Large intestine (tissue), 12 donors: ENCODE results near the gene HDDC3. TPM values are rescaled to one million over a fixed set of nuclear protein-coding genes. Genes with fewer than 3 reads are reported as not detected.
A peak's percentile ranks its signal among the peaks of the same experiment; 100 is the strongest.

ENCODE experiments used
- DNase-seq, 2 donors: peaks; one replicate each; pipeline versions ENCODE4 v3.0.0 to v3.0.0-alpha.2; 2013
- H3K27ac ChIP-seq: one replicate; pipeline ENCODE4 v1.5.1; 2013; ENCODE audit warnings: low read length
- H3K27me3 ChIP-seq: 2 replicates; pipeline ENCODE4 v1.6.1; 2013; ENCODE audit warnings: low read length; ENCODE audit not compliant: control insufficient read depth, insufficient read depth
- H3K36me3 ChIP-seq: 2 replicates; pipeline ENCODE4 v1.6.1; 2013; ENCODE audit warnings: low read length; ENCODE audit not compliant: control insufficient read depth, insufficient read depth
- H3K4me1 ChIP-seq: one replicate; pipeline ENCODE4 v1.6.1; 2013; ENCODE audit warnings: low read length; ENCODE audit not compliant: control insufficient read depth, insufficient read depth
- H3K4me3 ChIP-seq: one replicate; pipeline ENCODE4 v1.5.1; 2013; ENCODE audit warnings: low read length
- H3K9me3 ChIP-seq: one replicate; pipeline ENCODE4 v1.6.1; 2013; ENCODE audit warnings: mild to moderate bottlenecking, low read depth, low read length, moderate library complexity; ENCODE audit not compliant: control insufficient read depth
- WGBS: methylation state at CpG from one replicate; pipeline ENCODE4 v1.1.5; 2013; ENCODE audit warnings: low lambda C conversion rate; ENCODE audit not compliant: insufficient coverage; 5-methylcytosine and 5-hydroxymethylcytosine counted together
- long read RNA-seq, 11 donors: transcript quantifications; one replicate each; lab custom pipeline, GENCODE V29; 2026
- polyA plus RNA-seq: library from polyadenylated mRNA; unstranded; fragments of 120-200 nt; gene quantifications from one replicate; pipeline ENCODE4 v1.2.1, GENCODE V29; 2013

The HDDC3 gene
- 19.2 TPM for polyA plus RNA-seq
- long read RNA-seq, donor 1, transcript HDDC3-202 (4 exons, 1,880 nt), result major isoform, 7 of 7 reads
- long read RNA-seq, donor 1, partial matches to known transcripts, result 0 of 7 reads
- long read RNA-seq, donor 1, other reads (novel, unspliced or antisense), result 0 of 7 reads
- long read RNA-seq, donor 2, full-length matches to known transcripts, result 10 of 10 reads
- long read RNA-seq, donor 2, partial matches to known transcripts, result 0 of 10 reads
- long read RNA-seq, donor 2, other reads (novel, unspliced or antisense), result 0 of 10 reads
- long read RNA-seq, donor 3, result 0 reads
- long read RNA-seq, donor 4, full-length matches to known transcripts, result 2 of 2 reads
- long read RNA-seq, donor 4, partial matches to known transcripts, result 0 of 2 reads
- long read RNA-seq, donor 4, other reads (novel, unspliced or antisense), result 0 of 2 reads
- long read RNA-seq, donor 5, transcript HDDC3-202 (4 exons, 1,880 nt), result major isoform, 7 of 10 reads
- long read RNA-seq, donor 5, partial matches to known transcripts, result 0 of 10 reads
- long read RNA-seq, donor 5, other reads (novel, unspliced or antisense), result 0 of 10 reads
- long read RNA-seq, donor 6, full-length matches to known transcripts, result 14 of 14 reads
- long read RNA-seq, donor 6, partial matches to known transcripts, result 0 of 14 reads
- long read RNA-seq, donor 6, other reads (novel, unspliced or antisense), result 0 of 14 reads
- long read RNA-seq, donor 7, partial matches to known transcripts, result 0 of 3 reads
- long read RNA-seq, donor 7, other reads (novel, unspliced or antisense), result 0 of 3 reads
- long read RNA-seq, donor 8, transcript HDDC3-202 (4 exons, 1,880 nt), result major isoform, 14 of 16 reads
- long read RNA-seq, donor 8, partial matches to known transcripts, result 0 of 16 reads
- long read RNA-seq, donor 8, other reads (novel, unspliced or antisense), result 0 of 16 reads
- long read RNA-seq, donor 9, full-length matches to known transcripts, result 19 of 19 reads
- long read RNA-seq, donor 9, partial matches to known transcripts, result 0 of 19 reads
- long read RNA-seq, donor 9, other reads (novel, unspliced or antisense), result 0 of 19 reads
- long read RNA-seq, donor 10, transcript HDDC3-202 (4 exons, 1,880 nt), result major isoform, 14 of 18 reads
- long read RNA-seq, donor 10, partial matches to known transcripts, result 0 of 18 reads
- long read RNA-seq, donor 10, other reads (novel, unspliced or antisense), result 0 of 18 reads
- long read RNA-seq, donor 11, transcript HDDC3-202 (4 exons, 1,880 nt), result major isoform, 10 of 13 reads
- long read RNA-seq, donor 11, partial matches to known transcripts, result 0 of 13 reads
- long read RNA-seq, donor 11, other reads (novel, unspliced or antisense), result 0 of 13 reads

GRCh38 chr15:90931828-90932659 lies at the start of gene HDDC3:
HDDC3 (minus strand) TSS chr15:90932549; CDS start chr15:90932540, 9 bp downstream.
- Histone ChIP-seq H3K4me1 (peaks cover 31% of the 10 kb centered on the region), H3K27ac (peak within 1 kb of the TSS; percentile 78), H3K9me3 (no peaks in the 10 kb centered on the region), H3K4me3 (peak within 1 kb of the TSS; percentile 62), H3K27me3 (no peaks in the 10 kb centered on the region), H3K36me3 (peaks cover 3% of the 10 kb centered on the region)
- peak; percentile 83 to 93 for DNase-seq
- WGBS, result no CpG with 5 or more reads among the region's 52 CpGs

- no peaks in the 10 kb centered on the region for H3K4me1 ChIP-seq
- no peak overlapping the region for H3K4me3 ChIP-seq
- H3K27ac ChIP-seq, result no peak overlapping the region
- no peak for DNase-seq
- peaks cover 34% of the 10 kb centered on the region for H3K36me3 ChIP-seq
- H3K9me3 ChIP-seq, result no peaks in the 10 kb centered on the region
- 100% methylated on average over 1 of the region's 5 CpGs for WGBS
- H3K27me3 ChIP-seq, result no peaks in the 10 kb centered on the region
Observed at GRCh38 chr15:90982135-90982534, 49.8 kb upstream of the HDDC3 start.

- H3K27me3 ChIP-seq, result no peaks in the 10 kb centered on the region
- H3K4me1 ChIP-seq, result no peaks in the 10 kb centered on the region
- no peak overlapping the region for H3K4me3 ChIP-seq
- no peak for DNase-seq
- 100% methylated on average over 2 of the region's 6 CpGs for WGBS
- H3K9me3 ChIP-seq, result no peaks in the 10 kb centered on the region
- no peak overlapping the region for H3K27ac ChIP-seq
- H3K36me3 ChIP-seq, result peaks cover 34% of the 10 kb centered on the region
Observed at GRCh38 chr15:90981681-90982080, 49.3 kb upstream of the HDDC3 start.

GRCh38 chr15:90979582-90979981 lies 47.2 kb upstream of the HDDC3 start:
- WGBS, result no CpG with 5 or more reads among the region's 1 CpG
- no peak for DNase-seq
- Histone ChIP-seq H3K27me3 (no peaks in the 10 kb centered on the region), H3K4me3 (no peak overlapping the region), H3K36me3 (peaks cover 43% of the 10 kb centered on the region), H3K27ac (no peak overlapping the region), H3K4me1 (no peaks in the 10 kb centered on the region), H3K9me3 (no peaks in the 10 kb centered on the region)

DNA sequence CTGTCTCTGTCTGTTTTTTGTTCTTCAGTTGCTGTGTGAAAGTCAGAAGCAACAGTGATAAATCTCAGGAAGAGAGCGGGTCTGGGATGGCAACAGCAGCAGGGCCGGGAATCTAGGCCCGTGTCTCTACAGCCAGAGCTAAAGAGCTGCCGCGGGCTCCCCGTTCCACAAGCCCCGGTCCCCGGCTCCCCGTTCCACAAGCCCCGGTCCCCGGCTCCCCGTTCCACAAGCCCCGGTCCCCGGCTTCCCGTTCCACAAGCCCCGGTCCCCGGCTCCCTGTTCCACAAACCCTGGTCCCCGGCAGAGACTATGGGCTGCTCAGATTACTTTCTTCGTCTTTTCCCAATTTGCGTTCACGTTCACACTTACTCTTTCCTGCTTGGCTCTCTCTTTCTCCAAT lies 41.9 kb upstream of the HDDC3 start:
- H3K4me3 ChIP-seq, result no peak overlapping the region
- H3K27me3 ChIP-seq, result no peaks in the 10 kb centered on the region
- 100% methylated on average over 2 of the region's 21 CpGs for WGBS
- H3K36me3 ChIP-seq, result peaks cover 38% of the 10 kb centered on the region
- H3K9me3 ChIP-seq, result no peaks in the 10 kb centered on the region
- H3K27ac ChIP-seq, result no peak overlapping the region
- no peak for DNase-seq
- H3K4me1 ChIP-seq, result no peaks in the 10 kb centered on the region

GRCh38 chr15:90972133-90972532 lies 39.8 kb upstream of the HDDC3 start:
- Histone ChIP-seq H3K4me3 (no peak overlapping the region), H3K27ac (no peak overlapping the region), H3K36me3 (peaks cover 51% of the 10 kb centered on the region), H3K4me1 (no peaks in the 10 kb centered on the region), H3K9me3 (no peaks in the 10 kb centered on the region), H3K27me3 (no peaks in the 10 kb centered on the region)
- 100% methylated on average over 2 of the region's 5 CpGs for WGBS
- no peak for DNase-seq

DNA sequence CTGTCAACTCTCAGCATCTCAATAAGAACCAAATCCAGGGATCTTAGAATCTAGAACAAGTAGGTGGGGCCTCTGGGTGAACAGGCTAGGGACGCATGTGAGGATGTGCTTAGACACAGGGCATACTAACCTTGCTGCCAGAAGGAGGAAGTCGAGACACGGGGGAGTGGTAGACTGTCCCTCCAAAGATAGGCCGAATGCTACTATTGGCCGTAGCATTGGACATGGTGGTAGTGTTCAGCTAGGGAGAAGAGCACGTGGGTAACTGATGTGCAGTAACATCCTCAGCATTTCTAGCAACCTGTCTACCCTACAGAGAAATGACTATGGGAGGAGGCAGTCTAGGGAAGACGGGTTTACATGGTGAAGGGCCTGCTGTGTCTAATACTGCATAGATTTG lies 37.9 kb upstream of the HDDC3 start:
- DNase-seq, result no peak
- Histone ChIP-seq H3K27me3 (no peaks in the 10 kb centered on the region), H3K36me3 (peaks cover 53% of the 10 kb centered on the region), H3K9me3 (no peaks in the 10 kb centered on the region), H3K4me1 (no peaks in the 10 kb centered on the region), H3K4me3 (no peak overlapping the region), H3K27ac (no peak overlapping the region)
- WGBS, result no CpG with 5 or more reads among the region's 7 CpGs

GRCh38 chr15:90968434-90968833 lies 36.1 kb upstream of the HDDC3 start:
- no peak for DNase-seq
- Histone ChIP-seq H3K9me3 (no peaks in the 10 kb centered on the region), H3K36me3 (peaks cover 52% of the 10 kb centered on the region), H3K27me3 (no peaks in the 10 kb centered on the region), H3K27ac (no peak overlapping the region), H3K4me3 (no peak overlapping the region), H3K4me1 (no peaks in the 10 kb centered on the region)
- WGBS, result no CpG with 5 or more reads among the region's 1 CpG

GRCh38 chr15:90967206-90967605 lies 34.9 kb upstream of the HDDC3 start:
- H3K9me3 ChIP-seq, result no peaks in the 10 kb centered on the region
- no peak overlapping the region for H3K4me3 ChIP-seq
- DNase-seq, result no peak
- no peak overlapping the region for H3K27ac ChIP-seq
- H3K27me3 ChIP-seq, result no peaks in the 10 kb centered on the region
- peaks cover 53% of the 10 kb centered on the region for H3K36me3 ChIP-seq
- 93% methylated on average over 2 of the region's 5 CpGs for WGBS
- no peaks in the 10 kb centered on the region for H3K4me1 ChIP-seq
